SK-N-SH (cell line): ENCODE data around the gene CENPP. TPM values are rescaled to one million over a fixed set of nuclear protein-coding genes. Genes with fewer than 3 reads are reported as not detected.

Experiments used
- CTCF ChIA-PET: fragments of 300-600, 350-600 bp; formaldehyde crosslinking; extraction: SDS; loops from one replicate; lab custom pipeline; 2021; lab: Yijun Ruan, JAX
- POLR2A ChIA-PET: fragments of 350-600 bp; sonication (Branson Sonifier 250); formaldehyde crosslinking; extraction: SDS; loops from one replicate; lab custom pipeline; 2020; ENCODE audit warnings: antibody characterized with exemption, inconsistent platforms; lab: Yijun Ruan, JAX
- DNase-seq: peaks from one replicate; pipeline ENCODE4 v3.0.0; 2012
- H2AFZ ChIP-seq: fragments of 200-600 bp; sonication (generic); 2 replicates; pipeline ENCODE4 v1.8.1; 2016; ENCODE audit warnings: antibody characterized with exemption, mild to moderate bottlenecking, low read depth
- H3F3A ChIP-seq: fragments of 200-600 bp; sonication (generic); replicated peaks from 2 replicates; pipeline ENCODE3; 2016; ENCODE audit warnings: antibody characterized with exemption, mild to moderate bottlenecking; ENCODE audit not compliant: insufficient read depth
- H3K27ac ChIP-seq, 2 experiments: fragments of 200-500 bp in 1 of 2; fragments of 200-600 bp in 1 of 2; sonication (Bioruptor generic) in 1 of 2; sonication (generic), shearing (Covaris generic) in 1 of 2; 2 replicates each; pipeline versions ENCODE4 v1.5.1 to v1.6.1; 2014 to 2016; ENCODE audit warnings: low read depth in 2 of 2, inconsistent platforms in 1 of 2, low read length in 1 of 2, mild to moderate bottlenecking in 1 of 2, mixed read lengths in 1 of 2
- H3K27me3 ChIP-seq: fragments of 200-600 bp; sonication (generic), shearing (Covaris generic); 2 replicates; pipeline ENCODE4 v1.6.1; 2016; ENCODE audit warnings: mixed run types; ENCODE audit not compliant: insufficient read depth
- H3K36me3 ChIP-seq, 2 experiments: fragments of 200-500 bp in 1 of 2; fragments of 200-600 bp in 1 of 2; sonication (Bioruptor generic) in 1 of 2; sonication (generic) in 1 of 2; replicated peaks in 1 of 2; 2 replicates each; pipeline versions ENCODE3 to v1.5.1; 2014 to 2016; ENCODE audit warnings: low read length in 1 of 2, mild to moderate bottlenecking in 1 of 2; ENCODE audit not compliant: insufficient read depth in 2 of 2, control insufficient read depth in 1 of 2
- H3K4me1 ChIP-seq, 2 experiments: fragments of 200-500 bp in 1 of 2; fragments of 200-600 bp in 1 of 2; sonication (Bioruptor generic) in 1 of 2; sonication (generic), shearing (Covaris generic) in 1 of 2; 2 replicates each; pipeline versions ENCODE4 v1.5.1 to v1.6.1; 2014 to 2016; ENCODE audit warnings: low read depth in 1 of 2, low read length in 1 of 2, mixed run types in 1 of 2; ENCODE audit not compliant: insufficient read depth in 2 of 2, control insufficient read depth in 1 of 2
- H3K4me2 ChIP-seq: fragments of 200-600 bp; sonication (generic), shearing (Covaris generic); 2 replicates; pipeline ENCODE4 v1.6.1; 2017; ENCODE audit warnings: mixed run types
- H3K4me3 ChIP-seq, 2 experiments: fragments of 200-500 bp in 1 of 2; fragments of 200-600 bp in 1 of 2; sonication (Bioruptor generic) in 1 of 2; sonication (generic), shearing (Covaris generic) in 1 of 2; 2 replicates each; pipeline versions ENCODE4 v1.5.1 to v1.8.1; 2014 to 2016; ENCODE audit warnings: low read depth in 2 of 2, inconsistent platforms in 1 of 2, low read length in 1 of 2, mild to moderate bottlenecking in 1 of 2, mixed read lengths in 1 of 2, moderate library complexity in 1 of 2
- H3K79me2 ChIP-seq: fragments of 200-600 bp; sonication (generic); 2 replicates; pipeline ENCODE4 v1.8.1; 2017; ENCODE audit warnings: mild to moderate bottlenecking; ENCODE audit not compliant: insufficient read depth
- H3K9ac ChIP-seq: fragments of 200-600 bp; sonication (generic); 2 replicates; pipeline ENCODE4 v1.6.1; 2017; ENCODE audit warnings: mixed run types
- H3K9me2 ChIP-seq: fragments of 200-600 bp; sonication (generic); 2 replicates; pipeline ENCODE4 v1.6.1; 2017; ENCODE audit warnings: mixed run types
- H3K9me3 ChIP-seq: fragments of 200-600 bp; sonication (generic); 2 replicates; pipeline ENCODE4 v1.6.1; 2017; ENCODE audit warnings: mixed run types, mild to moderate bottlenecking, moderate library complexity
- H4K20me1 ChIP-seq: fragments of 200-600 bp; sonication (generic); 2 replicates; pipeline ENCODE4 v1.6.1; 2017; ENCODE audit warnings: mild to moderate bottlenecking, mixed run types; ENCODE audit not compliant: insufficient read depth
- EP300 ChIP-seq, 2 experiments: IDR thresholded peaks; 2 replicates each; pipeline versions ENCODE4 v1.4.0 to v1.6.1; 2012; ENCODE audit warnings: borderline replicate concordance in 1 of 2, low read depth in 1 of 2, low read length in 1 of 2
- IRF3 ChIP-seq: fragments of 150-350 bp; IDR thresholded peaks from 2 replicates; pipeline ENCODE4 v1.6.1; 2016; ENCODE audit warnings: mild to moderate bottlenecking, low read depth, low read length
- MAX ChIP-seq: IDR thresholded peaks from 2 replicates; pipeline ENCODE4 v1.4.0; 2012; ENCODE audit warnings: low read depth
- MEF2A ChIP-seq: IDR thresholded peaks from 2 replicates; pipeline ENCODE4 v1.4.0; 2012; ENCODE audit warnings: low read depth, borderline replicate concordance
- MXI1 ChIP-seq: IDR thresholded peaks from 2 replicates; pipeline ENCODE4 v1.6.1; 2012; ENCODE audit warnings: mild to moderate bottlenecking, low read depth, low read length, improper control_type of control experiment
- NRF1 ChIP-seq: IDR thresholded peaks from 2 replicates; pipeline ENCODE4 v1.6.1; 2012; ENCODE audit warnings: low read depth, mild to moderate bottlenecking, low read length
- RAD21 ChIP-seq: IDR thresholded peaks from 2 replicates; pipeline ENCODE4 v1.6.1; 2012; ENCODE audit warnings: mild to moderate bottlenecking, low read length
- REST ChIP-seq: IDR thresholded peaks from 2 replicates; pipeline ENCODE4 v1.6.1; 2012; ENCODE audit warnings: mild to moderate bottlenecking, low read depth, low read length, moderate library complexity
- RFX5 ChIP-seq: IDR thresholded peaks from 2 replicates; pipeline ENCODE4 v1.6.1; 2012; ENCODE audit warnings: mild to moderate bottlenecking, improper control_type of control experiment, low read length
- SIN3A ChIP-seq: IDR thresholded peaks from 2 replicates; pipeline ENCODE4 v1.6.1; 2012; ENCODE audit warnings: low read depth, mild to moderate bottlenecking, low read length, moderate library complexity, borderline replicate concordance
- TAF1 ChIP-seq: IDR thresholded peaks from 2 replicates; pipeline ENCODE4 v1.6.1; 2012; ENCODE audit warnings: low read depth, mild to moderate bottlenecking, low read length, moderate library complexity, borderline replicate concordance
- TEAD4 ChIP-seq: IDR thresholded peaks from 2 replicates; pipeline ENCODE4 v1.4.0; 2012; ENCODE audit warnings: mild to moderate bottlenecking, borderline replicate concordance; ENCODE audit not compliant: insufficient read depth
- YY1 ChIP-seq: IDR thresholded peaks from 2 replicates; pipeline ENCODE4 v1.4.0; 2012; ENCODE audit warnings: low read depth, mild to moderate bottlenecking
- ZBTB33 ChIP-seq: IDR thresholded peaks from 2 replicates; pipeline ENCODE4 v1.4.0; 2012; ENCODE audit warnings: low read depth, borderline replicate concordance
- WGBS: methylation state at CpG from one replicate; pipeline ENCODE4 v1.1.6; 2017; ENCODE audit warnings: low lambda C conversion rate; 5-methylcytosine and 5-hydroxymethylcytosine counted together
- polyA plus RNA-seq, 3 experiments: library from polyadenylated mRNA; depleted of rRNA; stranded (reverse); fragments of >200 nt; gene quantifications; 2 replicates each; pipeline ENCODE4 v1.2.3, GENCODE V29; 2012

Gene CENPP
- polyA plus RNA-seq, 1 of the 3 experiments (the other 2 are of a cell fraction), result 1.3 TPM

GRCh38 chr9:92590377-92590776 lies 264.6 kb downstream of the CENPP start (continued):
- TF ChIP-seq IRF3 (no peak), MAX (no peak), SIN3A (no peak)
- TF ChIP-seq, all 33 proteins: peak for 0

- no peaks in the 10 kb centered on the region for H3K36me3 ChIP-seq
- peaks cover 0 to 3% of the 10 kb centered on the region in 2 experiments; a peak in 1 of 4 replicates for H3K4me1 ChIP-seq
- no peak overlapping the region for H3K9ac ChIP-seq
- no peaks in the 10 kb centered on the region for H3K9me2 ChIP-seq
- H4K20me1 ChIP-seq, result no peaks in the 10 kb centered on the region
- 67% methylated on average over 1 of the region's 1 CpG for WGBS
- no peak overlapping the region for H3K4me2 ChIP-seq
- no peak overlapping the region for H3K4me3 ChIP-seq
- H3K79me2 ChIP-seq, result no peaks in the 10 kb centered on the region
- TF ChIP-seq RFX5 (no peak), MEF2A (no peak), ZBTB33 (no peak), TEAD4 (no peak), REST (no peak), EP300 (IDR thresholded peaks at IDR 0.05; ENCODE audit: borderline replicate concordance in 1 of 2, low read depth in 1 of 2, low read length in 1 of 2) (no peak), MXI1 (no peak), TAF1 (no peak), YY1 (no peak), NRF1 (no peak), RAD21 (no peak)
- no peaks in the 10 kb centered on the region for H3K27me3 ChIP-seq
- POLR2A ChIA-PET, result no interaction called here
- H2AFZ ChIP-seq, result no peak overlapping the region
- DNase-seq, result no peak
- no peaks in the 10 kb centered on the region for H3K9me3 ChIP-seq
- no peak overlapping the region for H3K27ac ChIP-seq
- CTCF ChIA-PET, result no interaction called here
- no peaks in the 10 kb centered on the region for H3F3A ChIP-seq
Measured at GRCh38 chr9:92592537-92592936, 266.8 kb downstream of the CENPP start.
